Gastroesophageal sphincter (tissue), 3 donors: ENCODE measurements around the gene PCDHGA10.

ENCODE experiments used
- EP300 ChIP-seq: sonication (generic); formaldehyde crosslinking; IDR thresholded peaks from one replicate; pipeline ENCODE4 v1.6.1; 2017; ENCODE audit warnings: antibody characterized with exemption, mild to moderate bottlenecking
- POLR2A ChIP-seq, 2 donors: fragments of 450-650 bp; IDR thresholded peaks; one replicate each; pipeline ENCODE4 v1.6.1; 2017; ENCODE audit warnings: antibody characterized with exemption in 2 of 2, mild to moderate bottlenecking in 2 of 2, moderate library complexity in 1 of 2
- TF ChIP-seq, protein P1 (sequence below), 4 experiments: fragments of 200-600 bp in 2 of 4; fragments of 450-650 bp in 2 of 4; sonication (generic) in 1 of 4; IDR thresholded peaks; one replicate each; pipeline ENCODE4 v1.5.1; 2017 to 2019; ENCODE audit warnings: antibody characterized with exemption in 4 of 4, mild to moderate bottlenecking in 2 of 4, moderate library complexity in 2 of 4

DNA sequence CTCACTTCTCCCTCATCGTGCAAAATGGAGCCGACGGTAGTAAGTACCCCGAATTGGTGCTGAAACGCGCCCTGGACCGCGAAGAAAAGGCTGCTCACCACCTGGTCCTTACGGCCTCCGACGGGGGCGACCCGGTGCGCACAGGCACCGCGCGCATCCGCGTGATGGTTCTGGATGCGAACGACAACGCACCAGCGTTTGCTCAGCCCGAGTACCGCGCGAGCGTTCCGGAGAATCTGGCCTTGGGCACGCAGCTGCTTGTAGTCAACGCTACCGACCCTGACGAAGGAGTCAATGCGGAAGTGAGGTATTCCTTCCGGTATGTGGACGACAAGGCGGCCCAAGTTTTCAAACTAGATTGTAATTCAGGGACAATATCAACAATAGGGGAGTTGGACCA is 18.5 kb downstream of the PCDHGA10 start:
- TF ChIP-seq, protein P1, sequence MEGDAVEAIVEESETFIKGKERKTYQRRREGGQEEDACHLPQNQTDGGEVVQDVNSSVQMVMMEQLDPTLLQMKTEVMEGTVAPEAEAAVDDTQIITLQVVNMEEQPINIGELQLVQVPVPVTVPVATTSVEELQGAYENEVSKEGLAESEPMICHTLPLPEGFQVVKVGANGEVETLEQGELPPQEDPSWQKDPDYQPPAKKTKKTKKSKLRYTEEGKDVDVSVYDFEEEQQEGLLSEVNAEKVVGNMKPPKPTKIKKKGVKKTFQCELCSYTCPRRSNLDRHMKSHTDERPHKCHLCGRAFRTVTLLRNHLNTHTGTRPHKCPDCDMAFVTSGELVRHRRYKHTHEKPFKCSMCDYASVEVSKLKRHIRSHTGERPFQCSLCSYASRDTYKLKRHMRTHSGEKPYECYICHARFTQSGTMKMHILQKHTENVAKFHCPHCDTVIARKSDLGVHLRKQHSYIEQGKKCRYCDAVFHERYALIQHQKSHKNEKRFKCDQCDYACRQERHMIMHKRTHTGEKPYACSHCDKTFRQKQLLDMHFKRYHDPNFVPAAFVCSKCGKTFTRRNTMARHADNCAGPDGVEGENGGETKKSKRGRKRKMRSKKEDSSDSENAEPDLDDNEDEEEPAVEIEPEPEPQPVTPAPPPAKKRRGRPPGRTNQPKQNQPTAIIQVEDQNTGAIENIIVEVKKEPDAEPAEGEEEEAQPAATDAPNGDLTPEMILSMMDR (IDR thresholded peaks at IDR 0.05), result no peak
- TF ChIP-seq POLR2A (IDR thresholded peaks at IDR 0.05) (no peak), EP300 (no peak)
